H1 (cell line): ENCODE data around the gene GALNT6. TPM values are rescaled to one million over a fixed set of nuclear protein-coding genes. Genes with fewer than 3 reads are reported as not detected.
A peak's percentile ranks its signal among the peaks of the same experiment; 100 is the strongest.

Source experiments
- CTCF ChIA-PET: fragments of 300-600 bp; sonication (Branson Sonifier 250); formaldehyde crosslinking; loops from one replicate; lab custom pipeline; 2021; ENCODE audit not compliant: partially characterized antibody; lab: Charles Lee
- POLR2A ChIA-PET: fragments of 300-600 bp; sonication (Branson Sonifier 250); formaldehyde crosslinking; loops from one replicate; lab custom pipeline; 2021; ENCODE audit warnings: inconsistent platforms; ENCODE audit not compliant: partially characterized antibody; lab: Charles Lee
- DNase-seq, 2 experiments: peaks; one replicate each; pipeline versions ENCODE4 v3.0.0 to v3.0.0-alpha.2; 2010 to 2022; ENCODE audit warnings: low spot score in 2 of 2, low read depth in 1 of 2, mixed read lengths in 1 of 2
- FAIRE-seq: peaks from 2 replicates; lab custom pipeline; 2011; peaks lifted over from hg19 to GRCh38; lab: Jason Lieb, UNC
- H2AFZ ChIP-seq: 2 replicates; pipeline ENCODE4 v1.8.1; 2012; ENCODE audit warnings: low read length, inconsistent platforms
- H2AK5ac ChIP-seq: 2 replicates; pipeline ENCODE4 v1.6.1; 2013; ENCODE audit warnings: low read depth, low read length
- H2BK120ac ChIP-seq: replicated peaks from 2 replicates; pipeline ENCODE3; 2013; ENCODE audit warnings: low read depth, low read length, inconsistent platforms
- H2BK12ac ChIP-seq: 2 replicates; pipeline ENCODE4 v1.6.1; 2013; ENCODE audit warnings: low read depth, low read length
- H2BK15ac ChIP-seq: 2 replicates; pipeline ENCODE4 v1.6.1; 2013; ENCODE audit warnings: low read length
- H2BK20ac ChIP-seq: 2 replicates; pipeline ENCODE4 v1.6.1; 2013; ENCODE audit warnings: low read length
- H2BK5ac ChIP-seq: 2 replicates; pipeline ENCODE4 v1.6.1; 2013; ENCODE audit warnings: low read depth, low read length
- H3K14ac ChIP-seq: 2 replicates; pipeline ENCODE4 v1.6.1; 2013; ENCODE audit warnings: inconsistent platforms; ENCODE audit not compliant: insufficient read length
- H3K18ac ChIP-seq: 2 replicates; pipeline ENCODE4 v1.6.1; 2013; ENCODE audit warnings: low read length; ENCODE audit errors: extremely low read depth
- H3K23ac ChIP-seq: 2 replicates; pipeline ENCODE4 v1.6.1; 2013; ENCODE audit warnings: inconsistent platforms; ENCODE audit not compliant: insufficient read length
- H3K23me2 ChIP-seq: 2 replicates; pipeline ENCODE4 v1.6.1; 2013; ENCODE audit warnings: low read depth, low read length
- H3K27ac ChIP-seq: 2 replicates; pipeline ENCODE4 v1.6.1; 2011; ENCODE audit warnings: low read depth, low read length, inconsistent platforms
- H3K27me3 ChIP-seq, 4 experiments: replicated peaks in 1 of 4; 1 replicate in 1 of 4; 2 replicates in 3 of 4; pipeline versions ENCODE4 v1.6.1 to v1.8.1; 2011 to 2013; ENCODE audit warnings: low read length in 3 of 4, mild to moderate bottlenecking in 3 of 4, inconsistent platforms in 2 of 4, mixed read lengths in 2 of 4, moderate library complexity in 1 of 4; ENCODE audit not compliant: control insufficient read depth in 3 of 4, insufficient read depth in 3 of 4; ENCODE audit errors: extremely low read depth in 1 of 4
- H3K36me3 ChIP-seq, 4 experiments: 2 replicates each; pipeline versions ENCODE4 v1.6.1 to v1.8.1; 2011 to 2013; ENCODE audit warnings: mild to moderate bottlenecking in 4 of 4, low read length in 3 of 4, moderate library complexity in 2 of 4, control low read depth in 1 of 4, inconsistent platforms in 1 of 4; ENCODE audit not compliant: insufficient read depth in 4 of 4, control insufficient read depth in 2 of 4
- H3K4ac ChIP-seq: replicated peaks from 2 replicates; pipeline ENCODE3; 2013; ENCODE audit warnings: low read length, low read depth, mixed read lengths, inconsistent platforms; ENCODE audit not compliant: insufficient read length
- H3K4me1 ChIP-seq, 4 experiments: replicated peaks in 1 of 4; 1 replicate in 1 of 4; 2 replicates in 3 of 4; pipeline versions ENCODE4 v1.6.1 to v1.8.1; 2011 to 2013; ENCODE audit warnings: low read length in 3 of 4, inconsistent platforms in 2 of 4, mixed read lengths in 1 of 4; ENCODE audit not compliant: insufficient read depth in 4 of 4, control insufficient read depth in 3 of 4
- H3K4me2 ChIP-seq, 2 experiments: 2 replicates each; pipeline versions ENCODE4 v1.6.1 to v1.8.1; 2011 to 2013; ENCODE audit warnings: low read depth in 2 of 2, low read length in 2 of 2, control low read depth in 1 of 2, inconsistent platforms in 1 of 2, mild to moderate bottlenecking in 1 of 2; ENCODE audit not compliant: insufficient read depth in 1 of 2
- H3K4me3 ChIP-seq, 4 experiments: fragments of 200-600, 300-600 bp in 1 of 4; sonication (generic), shearing (Covaris generic), sonication (Bioruptor Twin) in 1 of 4; 2 replicates each; pipeline versions ENCODE4 v1.5.1 to v1.8.1; 2011 to 2016; ENCODE audit warnings: low read length in 4 of 4, low read depth in 3 of 4, control low read depth in 2 of 4, inconsistent platforms in 2 of 4, mild to moderate bottlenecking in 2 of 4, mixed read lengths in 1 of 4, moderate library complexity in 1 of 4; ENCODE audit not compliant: insufficient read depth in 2 of 4; ENCODE audit errors: extremely low read depth in 1 of 4
- H3K56ac ChIP-seq: replicated peaks from 2 replicates; pipeline ENCODE3; 2013; ENCODE audit warnings: low read depth, mild to moderate bottlenecking, mixed read lengths, low read length, inconsistent platforms; ENCODE audit not compliant: insufficient read length
- H3K79me1 ChIP-seq: 2 replicates; pipeline ENCODE4 v1.6.1; 2013; ENCODE audit warnings: low read depth, low read length, control low read depth
- H3K79me2 ChIP-seq, 2 experiments: 2 replicates each; pipeline versions ENCODE4 v1.6.1 to v1.8.1; 2012 to 2013; ENCODE audit warnings: low read length in 2 of 2, mild to moderate bottlenecking in 2 of 2, inconsistent platforms in 1 of 2; ENCODE audit not compliant: insufficient read depth in 2 of 2, control insufficient read depth in 1 of 2
- H3K9ac ChIP-seq, 4 experiments: replicated peaks in 1 of 4; 1 replicate in 1 of 4; 2 replicates in 3 of 4; pipeline versions ENCODE4 v1.6.1 to v1.8.1; 2011 to 2013; ENCODE audit warnings: low read depth in 3 of 4, low read length in 3 of 4, control low read depth in 2 of 4, mild to moderate bottlenecking in 2 of 4, moderate library complexity in 2 of 4, inconsistent platforms in 1 of 4; ENCODE audit errors: extremely low read depth in 1 of 4
- H3K9me3 ChIP-seq, 2 experiments: 2 replicates each; pipeline versions ENCODE4 v1.6.1 to v1.8.1; 2012 to 2013; ENCODE audit warnings: mild to moderate bottlenecking in 2 of 2, moderate library complexity in 2 of 2, control low read depth in 1 of 2, inconsistent platforms in 1 of 2, low read depth in 1 of 2, low read length in 1 of 2, mixed read lengths in 1 of 2; ENCODE audit not compliant: insufficient read depth in 2 of 2
- H4K20me1 ChIP-seq, 2 experiments: replicated peaks in 1 of 2; 2 replicates each; pipeline versions ENCODE3 to v1.8.1; 2011 to 2013; ENCODE audit warnings: inconsistent platforms in 2 of 2, low read length in 2 of 2, mild to moderate bottlenecking in 1 of 2; ENCODE audit not compliant: insufficient read depth in 2 of 2, control insufficient read depth in 1 of 2
- H4K5ac ChIP-seq: 2 replicates; pipeline ENCODE4 v1.6.1; 2013; ENCODE audit warnings: low read length, low read depth, mixed read lengths, inconsistent platforms; ENCODE audit not compliant: insufficient read length
- H4K8ac ChIP-seq: 2 replicates; pipeline ENCODE4 v1.8.0; 2013; ENCODE audit warnings: mild to moderate bottlenecking, moderate library complexity, low read length, inconsistent platforms; ENCODE audit not compliant: insufficient read depth; ENCODE audit errors: extremely low read depth
- H4K91ac ChIP-seq: replicated peaks from 2 replicates; pipeline ENCODE3; 2013; ENCODE audit warnings: low read length, mixed read lengths, inconsistent platforms; ENCODE audit not compliant: insufficient read length
- RNF2 ChIP-seq: fragments of 200-900, 300-1000 bp; sonication (generic); IDR thresholded peaks from 2 replicates; pipeline ENCODE4 v1.7.1; 2016; ENCODE audit warnings: borderline replicate concordance, low read depth, mild to moderate bottlenecking, antibody characterized with exemption, low read length; ENCODE audit not compliant: poor library complexity, severe bottlenecking; ENCODE audit errors: missing control alignments
- WGBS, 2 experiments: shearing (Covaris generic) in 1 of 2; methylation state at CpG; one replicate each; pipeline versions ENCODE4 v1.1.6 to v1.1.7; 2013 to 2015; ENCODE audit warnings: low lambda C conversion rate in 2 of 2, mixed read lengths in 2 of 2, inconsistent platforms in 1 of 2, low coverage in 1 of 2, missing lambda C conversion rate in 1 of 2; ENCODE audit not compliant: insufficient replicate concordance in 2 of 2, insufficient coverage in 1 of 2, insufficient read length in 1 of 2; ENCODE audit errors: extremely low coverage in 1 of 2, missing lambda C conversion rate in 1 of 2; 5-methylcytosine and 5-hydroxymethylcytosine counted together
- long read RNA-seq, 2 experiments: library from RNA in 1 of 2; library from capped mRNA in 1 of 2; stranded (forward); transcript quantifications; one replicate each; pipeline ENCODE4 v2.0.0, GENCODE V29; 2021; ENCODE audit warnings: inconsistent platforms in 1 of 2
- polyA minus RNA-seq, 3 experiments: library from RNA; depleted of rRNA, polyadenylated mRNA; stranded (reverse); fragments of >200 nt; gene quantifications; 1 replicate in 2 of 3; 2 replicates in 1 of 3; pipeline ENCODE4 v1.2.3, GENCODE V29; 2011
- polyA plus RNA-seq, 7 experiments: library from polyadenylated mRNA; depleted of rRNA in 3 of 7; stranded (reverse) in 5 of 7; unstranded in 2 of 7; fragments of >200 nt in 5 of 7; fragments of 200-250 nt in 2 of 7; gene quantifications; 1 replicate in 5 of 7; 2 replicates in 1 of 7; 4 replicates in 1 of 7; pipeline versions ENCODE4 v1.2.1 to v1.2.3, GENCODE V29; 2011 to 2013; ENCODE audit warnings: missing spikeins in 2 of 7, mixed read lengths in 2 of 7
- total RNA-seq: library from RNA; stranded (reverse); fragmentation: NEBNext Ultra II Directional; extraction: Animal tissue kit (Norgen Biotek cat#: 25700); gene quantifications from 2 replicates; pipeline ENCODE4 v1.2.1, GENCODE V29; 2021

GALNT6 gene
- 10.7 and 12.5 TPM in 2 replicates for total RNA-seq
- polyA plus RNA-seq (2011; rRNA removed), result 5.8 and 11.1 TPM in 2 replicates
- polyA plus RNA-seq (2011; cell fraction: cytosol; rRNA removed), result 10.8 TPM
- 18.6 TPM for polyA plus RNA-seq (2011; cell fraction: nucleus; rRNA removed)
- 8.3 to 10.9 TPM (median 9.0 TPM) in 4 replicates for polyA plus RNA-seq (2012, experiment 1 of 2)
- 3.2 TPM for polyA plus RNA-seq (2012, experiment 2 of 2)
- polyA plus RNA-seq (2013, experiment 1 of 2), result 11.5 TPM
- 13.3 TPM for polyA plus RNA-seq (2013, experiment 2 of 2)
- 13.1 and 21.2 TPM in 2 replicates for polyA minus RNA-seq (2011; rRNA and poly(A)+ RNA removed)
- polyA minus RNA-seq (2011; cell fraction: cytosol; rRNA and poly(A)+ RNA removed), result 10.8 TPM
- 21.6 TPM for polyA minus RNA-seq (2011; cell fraction: nucleus; rRNA and poly(A)+ RNA removed)
- long read RNA-seq, experiment 1, partial matches to known transcripts, result 0 of 1 reads
- long read RNA-seq, experiment 1, other reads (novel, unspliced or antisense), result 1 of 1 reads
- long read RNA-seq, experiment 2, partial matches to known transcripts, result 0 of 1 reads
- long read RNA-seq, experiment 2, other reads (novel, unspliced or antisense), result 1 of 1 reads

GRCh38 chr12:51391283-51392123 lies at the start of gene GALNT6:
Gene GALNT6 (minus strand): TSS chr12:51391406. CDS start chr12:51379781, 11,625 bp downstream.
- CTCF ChIA-PET, result interaction anchor here (0.8 to 2.7 kb wide), 6 partner anchors 14 to 484 kb away, joined by 3 to 10 read pairs (median 3); no protein-coding TSS in a partner anchor
- Histone ChIP-seq H2BK15ac (peak within 1 kb of the TSS; percentile 19; the same call in 1 of the 2 replicates), H2BK5ac (peak within 1 kb of the TSS; percentile 66; the same call in 1 of the 2 replicates), H3K9me3 (no peaks in the 10 kb centered on the region), H2AFZ (no peak within 1 kb of the TSS), H4K8ac (peak within 1 kb of the TSS; percentile 54; the same call in 1 of the 2 replicates), H3K4me2 (peak within 1 kb of the TSS; percentile 67 to 75), H3K79me2 (no peaks in the 10 kb centered on the region), H2BK120ac (no peak within 1 kb of the TSS), H2BK12ac (no peak within 1 kb of the TSS), H2BK20ac (peak within 1 kb of the TSS; percentile 4; the same call in 1 of the 2 replicates), H3K79me1 (no peaks in the 10 kb centered on the region), H3K27me3 (no peaks in the 10 kb centered on the region), H4K91ac (peak within 1 kb of the TSS; percentile 81), H3K27ac (peak within 1 kb of the TSS; percentile 68; the same call in 1 of the 2 replicates), H3K4me1 (peaks cover 8 to 19% (median 9%) of the 10 kb centered on the region in 4 experiments), H3K4ac (peak within 1 kb of the TSS; percentile 16), H3K36me3 (peaks cover 0 to 13% (median 2%) of the 10 kb centered on the region in 4 experiments; a peak in 2 of 8 replicates), H3K23ac (no peak within 1 kb of the TSS), H3K14ac (no peak within 1 kb of the TSS), H3K23me2 (peaks cover 5% of the 10 kb centered on the region; the same call in 1 of the 2 replicates), H2AK5ac (no peak within 1 kb of the TSS), H3K9ac (peak within 1 kb of the TSS; percentile 58 to 77 (median 62)), H4K20me1 (no peaks in the 10 kb centered on the region), H3K18ac (peak within 1 kb of the TSS; percentile 80), H3K56ac (peak within 1 kb of the TSS; percentile 60), H4K5ac (peak within 1 kb of the TSS; percentile 64), H3K4me3 (peak within 1 kb of the TSS; percentile 68 to 88 (median 82))
- FAIRE-seq, result no peak
- WGBS, 2 experiments, result 0% methylated on average over 49 of the region's 73 CpGs; no CpG with 5 or more reads in 1 of the 2 experiments
- DNase-seq, result peak; percentile 78 to 92
- POLR2A ChIA-PET, result interaction anchor here (0.6 to 2.3 kb wide), 21 partner anchors 8 to 435 kb away, joined by 3 to 11 read pairs (median 4); partner anchors contain the start of genes CSRNP2 and SMAGP
- no peak for TF ChIP-seq RNF2
